Natural killer cell treated with Interleukin-12 subunit alpha and Interleukin-12 subunit beta and Interleukin-15 and Interleukin-18, amount 100 ng/mL, for 72 hours (primary cell): ENCODE measurements around the gene NBPF3. TPM values are rescaled to one million over a fixed set of nuclear protein-coding genes. Genes with fewer than 3 reads are reported as not detected.

Experiments used
- total RNA-seq, 2 donors: library from RNA; stranded (reverse); gene quantifications; one replicate each; pipeline ENCODE4 v1.2.3, GENCODE V29; 2022

NBPF3 gene
- total RNA-seq, 2 donors from 2014 or later = 6.6 to 16.5 TPM

Other genes with a start within 250 kb of the NBPF3 start
- 10 to 100 TPM; 33.7 to 53.9 TPM for gene ECE1, start 149.7 kb upstream of the NBPF3 start, total RNA-seq
- gene ALPL, start 69.3 kb downstream of the NBPF3 start, total RNA-seq = not detected
- gene RAP1GAP, start 229.2 kb downstream of the NBPF3 start, total RNA-seq = under 1 TPM in 1 of 2 donors, not detected in 1; 0.19 TPM